BE2C (cell line): ENCODE measurements around the gene ARHGAP35.

Experiments
- DNase-seq: peaks from one replicate; pipeline ENCODE4 v3.0.0-alpha.2; 2020
- H3K27me3 ChIP-seq: fragments of 250-450 bp; sonication (Bioruptor Pico); 2 replicates; pipeline ENCODE4 v1.5.1; 2020; ENCODE audit warnings: mild to moderate bottlenecking
- H3K36me3 ChIP-seq: fragments of 250-450 bp; sonication (Bioruptor Pico); 2 replicates; pipeline ENCODE4 v1.5.1; 2020; ENCODE audit warnings: mild to moderate bottlenecking
- H3K4me1 ChIP-seq: fragments of 250-450 bp; sonication (Bioruptor Pico); 2 replicates; pipeline ENCODE4 v1.5.1; 2020
- H3K4me3 ChIP-seq: 2 replicates; pipeline ENCODE4 v1.5.1; 2011; ENCODE audit warnings: low read depth, low read length
- H3K9me3 ChIP-seq: fragments of 250-450 bp; sonication (Bioruptor Pico); 2 replicates; pipeline ENCODE4 v1.5.1; 2020
- CTCF ChIP-seq: IDR thresholded peaks from 2 replicates; pipeline ENCODE4 v1.5.1; 2012; ENCODE audit warnings: mild to moderate bottlenecking, low read depth, low read length

The ARHGAP35 gene

GRCh38 chr19:46896076-46896794 lies 35.4 kb downstream of the ARHGAP35 start:
- Histone ChIP-seq H3K9me3 (no peaks in the 10 kb centered on the region), H3K27me3 (no peaks in the 10 kb centered on the region), H3K4me1 (no peaks in the 10 kb centered on the region; the same call in 1 of the 2 replicates), H3K36me3 (peaks cover 3% of the 10 kb centered on the region; the same call in 1 of the 2 replicates), H3K4me3 (no peak overlapping the region)
- DNase-seq, result no peak
- no peak for TF ChIP-seq CTCF

DNA sequence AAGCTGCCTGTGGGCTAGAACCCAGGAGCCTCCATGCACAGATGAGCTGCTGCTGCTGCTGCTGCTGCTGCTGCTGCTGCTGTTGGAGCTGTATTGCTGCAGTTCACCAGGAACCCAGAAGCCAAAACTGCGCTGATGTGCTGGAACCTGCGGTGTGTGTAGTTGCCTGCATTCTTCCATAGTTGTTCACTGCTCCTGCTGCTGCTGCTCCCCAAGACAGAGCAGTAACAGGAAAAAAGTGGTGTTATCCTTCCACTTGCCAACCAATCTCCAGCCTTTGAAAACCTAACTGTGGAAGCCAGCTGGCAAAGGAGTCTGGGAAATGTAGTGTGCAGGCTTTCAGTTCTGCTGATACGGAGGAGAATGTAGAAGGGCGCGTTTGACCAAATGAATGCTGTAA lies 37.9 kb downstream of the ARHGAP35 start:
- H3K36me3 ChIP-seq, result no peaks in the 10 kb centered on the region
- no peaks in the 10 kb centered on the region for H3K9me3 ChIP-seq
- no peak for TF ChIP-seq CTCF
- no peaks in the 10 kb centered on the region for H3K27me3 ChIP-seq
- H3K4me1 ChIP-seq, result peaks cover 7% of the 10 kb centered on the region
- no peak for DNase-seq
- H3K4me3 ChIP-seq, result no peak overlapping the region

DNA sequence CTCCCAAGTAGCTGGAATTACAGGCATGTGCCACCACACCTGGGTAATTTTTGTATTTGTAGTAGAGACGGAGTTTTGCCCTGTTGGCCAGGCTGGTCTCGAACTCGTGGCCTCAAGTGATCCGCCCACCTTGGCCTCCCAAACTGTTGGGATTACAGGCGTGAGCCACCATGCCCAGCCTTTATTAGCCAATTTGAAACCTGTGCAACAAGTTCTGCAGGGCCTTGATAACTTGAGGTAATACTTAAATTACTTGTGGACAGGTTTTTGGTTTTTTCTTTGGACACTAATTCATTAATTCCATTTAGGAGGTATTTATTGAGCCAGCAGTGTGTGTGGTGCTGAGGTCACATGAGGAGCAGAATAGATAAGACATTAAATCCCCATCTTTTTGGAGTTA lies 39.5 kb downstream of the ARHGAP35 start:
- Histone ChIP-seq H3K4me1 (peaks cover 13% of the 10 kb centered on the region), H3K9me3 (no peaks in the 10 kb centered on the region)

DNA sequence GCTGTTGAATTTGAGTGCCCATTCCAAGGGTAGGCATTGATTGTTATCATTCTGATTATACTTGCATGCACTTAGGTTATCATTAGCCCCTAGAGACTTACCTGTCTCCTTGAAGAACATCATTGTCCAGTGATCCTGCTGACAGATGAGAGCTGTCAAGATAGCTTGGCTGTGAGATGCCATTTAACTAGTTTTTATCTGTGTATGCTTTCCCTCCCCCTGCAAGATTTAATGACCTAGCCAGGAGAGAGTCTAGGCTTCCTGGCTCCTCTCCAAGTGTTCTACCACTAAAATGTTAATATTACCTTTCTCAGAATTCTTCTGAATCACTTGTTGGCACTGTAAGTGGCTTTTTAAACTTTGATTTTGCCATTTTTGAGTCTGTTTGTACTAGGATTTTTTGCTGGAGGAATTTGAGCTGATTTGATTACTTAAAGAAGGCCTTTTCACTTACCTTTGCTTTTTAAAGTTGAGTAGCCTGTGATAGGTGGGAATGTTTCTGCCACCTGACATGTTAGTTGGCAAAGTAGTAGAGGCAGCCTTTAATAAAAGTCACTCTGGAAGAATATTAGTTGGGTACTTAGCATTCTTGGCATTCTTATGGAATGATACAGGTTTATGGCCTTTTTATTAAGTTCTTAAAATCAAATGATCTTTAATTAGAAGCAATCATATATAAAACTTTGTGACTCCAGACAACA lies 41.1 kb downstream of the ARHGAP35 start:
- peaks cover 13% of the 10 kb centered on the region for H3K4me1 ChIP-seq
- no peaks in the 10 kb centered on the region for H3K9me3 ChIP-seq
- H3K36me3 ChIP-seq, result no peaks in the 10 kb centered on the region
- H3K4me3 ChIP-seq, result no peak overlapping the region
- TF ChIP-seq CTCF, result no peak
- DNase-seq, result no peak
- no peaks in the 10 kb centered on the region for H3K27me3 ChIP-seq

More for the DNA sequence above, 39.5 kb downstream of the ARHGAP35 start:
- Histone ChIP-seq H3K4me3 (no peak overlapping the region), H3K36me3 (no peaks in the 10 kb centered on the region), H3K27me3 (no peaks in the 10 kb centered on the region)
- no peak for DNase-seq
- no peak for TF ChIP-seq CTCF

- no peaks in the 10 kb centered on the region for H3K9me3 ChIP-seq
- H3K36me3 ChIP-seq, result no peaks in the 10 kb centered on the region
- H3K27me3 ChIP-seq, result no peaks in the 10 kb centered on the region
- H3K4me1 ChIP-seq, result peaks cover 13% of the 10 kb centered on the region
- no peak overlapping the region for H3K4me3 ChIP-seq
- DNase-seq, result no peak
- no peak for TF ChIP-seq CTCF
These were observed 41.6 kb downstream of the ARHGAP35 start for GRCh38 chr19:46902402-46902766.

DNA sequence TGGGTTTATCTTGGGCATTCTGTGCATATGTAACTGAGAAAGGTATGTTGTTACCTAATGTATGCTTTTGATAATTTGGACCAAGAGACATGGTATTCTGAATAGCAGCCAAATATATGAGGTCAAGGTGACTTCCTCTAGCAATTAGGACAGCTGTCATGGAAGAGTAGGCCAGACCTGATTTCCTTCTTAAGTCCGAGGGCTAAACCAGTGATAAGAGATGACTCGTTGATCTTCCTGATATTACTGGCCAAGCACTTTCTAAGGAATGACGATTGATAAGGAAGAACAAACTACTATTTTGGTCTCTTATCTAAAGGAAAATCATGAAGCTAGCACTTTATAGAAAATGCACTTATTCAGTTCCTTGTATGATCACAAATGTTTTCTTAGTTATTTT lies 42.7 kb downstream of the ARHGAP35 start:
- DNase-seq, result no peak
- H3K27me3 ChIP-seq, result no peaks in the 10 kb centered on the region
- no peak overlapping the region for H3K4me3 ChIP-seq
- H3K4me1 ChIP-seq, result peaks cover 13% of the 10 kb centered on the region
- no peaks in the 10 kb centered on the region for H3K36me3 ChIP-seq
- no peaks in the 10 kb centered on the region for H3K9me3 ChIP-seq
- TF ChIP-seq CTCF, result no peak
